GM19099 (cell line): ENCODE results near the gene PDE4C.

Experiments used
- POLR2A ChIP-seq: IDR thresholded peaks from 3 replicates; pipeline ENCODE4 v1.6.1; 2011; ENCODE audit warnings: low read depth; ENCODE audit not compliant: insufficient read length; ENCODE audit errors: extremely low read depth

PDE4C gene

DNA sequence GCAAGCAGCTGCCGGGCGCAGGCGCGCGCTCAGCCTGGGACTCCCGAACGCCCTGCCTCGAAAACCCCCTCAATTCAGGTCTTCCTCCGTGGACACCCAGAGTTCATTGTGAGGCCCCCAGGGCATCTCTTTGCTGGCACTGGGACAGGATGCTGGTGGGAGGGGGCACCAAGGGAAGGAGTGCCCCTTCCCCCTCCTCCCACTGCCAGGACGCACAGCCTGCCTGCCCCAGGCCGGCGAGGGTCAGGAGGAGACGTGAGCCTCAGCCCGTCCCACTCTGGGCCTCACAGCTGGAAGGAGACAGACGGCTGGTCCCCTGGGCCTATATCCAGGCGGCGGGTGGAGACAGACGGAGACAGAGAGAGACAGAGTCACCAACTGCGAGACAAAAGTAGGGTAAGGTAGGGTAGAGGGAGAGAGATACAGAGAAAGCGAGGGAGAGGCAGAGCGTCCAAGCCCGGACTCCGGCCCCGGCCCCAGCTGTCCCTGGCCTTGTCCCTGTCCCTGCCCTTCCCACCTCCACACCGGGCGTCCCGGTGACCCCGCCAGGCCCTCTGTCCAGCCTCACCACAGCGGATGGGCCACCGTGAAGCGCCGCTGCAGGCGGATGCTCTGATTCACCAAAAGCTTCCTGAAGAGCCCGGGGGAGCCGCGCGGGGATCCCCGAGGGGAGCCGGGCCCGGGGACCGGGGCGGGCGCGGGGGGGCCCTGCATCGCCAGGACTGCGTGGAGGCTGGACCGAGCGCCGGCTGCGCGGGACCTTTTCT is at the start of gene PDE4C:
Gene PDE4C, minus strand, starts transcription at position 737 of the 767 bp plus-strand sequence. Its CDS starts 23 bp downstream, at position 714.
- TF ChIP-seq POLR2A = no peak

DNA sequence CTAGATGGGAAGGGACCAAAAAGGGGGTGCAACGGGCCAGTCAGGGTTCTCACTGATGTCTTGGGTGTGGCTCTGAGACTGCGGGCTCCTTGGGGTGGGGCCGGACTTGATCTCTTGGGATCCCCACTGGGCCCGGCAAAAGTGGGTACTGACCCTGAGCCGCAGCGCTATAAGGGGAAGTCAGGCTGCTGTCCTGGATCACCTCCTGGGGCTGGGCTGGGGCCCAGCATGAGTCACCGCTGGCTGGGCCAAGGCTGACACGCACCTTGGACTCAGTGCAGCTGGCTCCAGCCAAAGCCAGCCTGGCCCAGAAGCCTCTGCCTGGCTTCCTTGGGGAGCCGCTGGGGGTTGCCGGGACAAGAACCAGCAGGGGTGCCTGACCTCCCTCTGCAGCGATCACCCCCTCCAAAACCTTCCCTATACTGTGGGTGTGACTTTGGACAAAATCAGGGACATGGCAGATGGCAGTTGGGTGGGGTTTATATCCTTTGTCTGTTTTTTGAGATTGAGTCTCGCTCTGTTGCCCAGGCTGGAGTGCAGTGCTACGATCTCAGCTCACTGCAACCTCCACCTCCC is 48.6 kb upstream of the PDE4C start:
- TF ChIP-seq POLR2A = no peak

DNA sequence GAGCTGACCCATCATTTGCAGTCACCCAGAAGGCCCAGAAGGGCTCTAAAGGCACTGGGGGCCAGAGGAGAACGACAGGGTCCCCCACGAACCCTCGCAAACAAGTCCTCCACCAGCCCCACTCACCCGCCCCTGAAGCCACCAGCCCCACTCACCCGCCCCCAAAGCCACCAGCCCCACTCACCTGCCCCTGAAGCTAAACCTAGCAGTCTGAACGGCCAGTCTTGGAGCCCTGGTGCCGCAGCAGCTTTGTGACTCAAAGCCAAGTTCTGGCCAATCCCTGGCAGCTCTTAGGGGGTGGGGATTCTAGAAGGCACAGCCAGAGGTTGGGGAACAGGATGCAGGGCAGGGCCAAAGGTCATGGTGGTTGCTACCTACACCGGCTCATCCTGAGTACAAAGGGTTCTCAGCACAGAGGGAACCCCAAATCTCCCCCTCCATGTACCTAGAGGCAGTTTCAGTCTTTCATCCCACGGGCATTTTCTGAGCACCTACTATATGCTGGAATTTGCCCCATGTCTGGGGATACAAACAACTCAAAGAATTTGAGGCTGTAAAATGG is 48.1 kb upstream of the PDE4C start, which contains the start of gene IQCN:
Gene IQCN, minus strand, starts transcription at position 234 of the 562 bp plus-strand sequence. CDS start 4,974 bp downstream, outside the sequence.
- no peak for TF ChIP-seq POLR2A

DNA sequence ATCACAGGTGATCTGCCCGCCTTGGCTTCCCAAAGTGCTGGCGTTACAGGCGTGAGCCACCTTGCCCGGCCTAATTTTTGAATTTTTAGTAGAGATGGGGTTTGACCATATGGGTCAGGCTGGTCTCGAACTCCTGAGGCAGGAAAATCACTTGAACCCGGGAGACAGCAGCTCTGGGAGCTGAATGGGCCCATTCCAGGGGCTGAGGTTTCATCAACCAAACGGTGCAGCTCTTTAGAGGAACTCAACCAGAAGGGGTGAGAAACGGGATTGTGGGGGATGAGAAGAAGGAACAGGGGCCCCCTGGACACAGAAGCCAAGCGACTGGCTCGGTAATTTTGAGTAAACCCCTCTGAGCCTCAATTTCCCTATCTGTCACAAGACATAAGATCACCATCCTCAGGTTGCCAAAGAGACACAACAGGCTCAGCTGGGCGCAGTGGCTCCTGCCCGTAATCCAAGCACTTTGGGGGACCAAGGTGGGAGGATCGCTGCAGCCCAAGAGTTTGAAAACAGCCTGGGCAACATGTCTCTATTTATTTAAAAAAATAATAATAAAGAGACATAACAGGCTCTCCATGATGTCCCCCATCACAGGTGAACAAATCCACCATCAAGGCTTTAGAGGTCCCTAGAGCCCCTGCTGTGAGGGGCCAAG is 47.5 kb upstream of the PDE4C start:
- TF ChIP-seq POLR2A = no peak

DNA sequence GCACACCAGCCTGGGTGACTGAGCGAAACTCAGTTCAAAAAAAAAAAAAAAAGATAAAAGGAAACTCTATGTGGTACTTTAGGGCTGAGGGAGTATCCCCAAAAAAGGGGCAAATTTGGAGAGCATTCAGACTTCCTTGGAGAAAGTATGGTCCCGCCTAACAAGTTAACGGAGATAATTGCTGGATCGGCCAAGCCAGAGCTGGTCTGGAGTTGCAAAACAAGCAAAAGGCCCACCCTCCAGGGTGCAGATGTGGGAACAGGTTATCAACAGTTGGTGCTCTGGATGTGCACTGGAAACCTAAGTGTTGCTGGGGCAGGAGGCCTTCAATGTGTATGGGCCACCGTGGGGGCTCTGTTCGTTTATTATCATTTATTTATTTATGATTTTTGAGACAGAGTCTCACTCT is 45.2 kb upstream of the PDE4C start:
- TF ChIP-seq POLR2A = no peak

DNA sequence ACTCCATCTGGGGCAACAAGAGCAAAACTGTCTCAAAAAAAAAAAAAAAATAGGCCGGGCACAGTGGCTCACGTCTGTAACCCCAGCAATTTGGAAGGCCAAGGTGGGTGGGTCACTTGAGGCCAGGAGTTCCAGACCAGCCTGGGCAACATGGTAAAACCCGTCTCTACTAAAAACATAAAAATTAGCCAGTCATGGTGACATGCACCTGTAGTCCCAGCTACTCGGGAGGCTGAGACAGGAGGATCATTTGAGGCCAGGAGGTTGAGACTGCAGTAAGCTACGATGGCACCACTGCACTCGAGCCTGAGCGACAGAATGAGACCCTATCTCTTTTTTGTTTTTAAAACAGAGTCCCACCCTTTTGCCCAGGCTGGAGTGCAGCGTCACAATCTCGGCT is 44.1 kb upstream of the PDE4C start:
- TF ChIP-seq POLR2A = no peak

DNA sequence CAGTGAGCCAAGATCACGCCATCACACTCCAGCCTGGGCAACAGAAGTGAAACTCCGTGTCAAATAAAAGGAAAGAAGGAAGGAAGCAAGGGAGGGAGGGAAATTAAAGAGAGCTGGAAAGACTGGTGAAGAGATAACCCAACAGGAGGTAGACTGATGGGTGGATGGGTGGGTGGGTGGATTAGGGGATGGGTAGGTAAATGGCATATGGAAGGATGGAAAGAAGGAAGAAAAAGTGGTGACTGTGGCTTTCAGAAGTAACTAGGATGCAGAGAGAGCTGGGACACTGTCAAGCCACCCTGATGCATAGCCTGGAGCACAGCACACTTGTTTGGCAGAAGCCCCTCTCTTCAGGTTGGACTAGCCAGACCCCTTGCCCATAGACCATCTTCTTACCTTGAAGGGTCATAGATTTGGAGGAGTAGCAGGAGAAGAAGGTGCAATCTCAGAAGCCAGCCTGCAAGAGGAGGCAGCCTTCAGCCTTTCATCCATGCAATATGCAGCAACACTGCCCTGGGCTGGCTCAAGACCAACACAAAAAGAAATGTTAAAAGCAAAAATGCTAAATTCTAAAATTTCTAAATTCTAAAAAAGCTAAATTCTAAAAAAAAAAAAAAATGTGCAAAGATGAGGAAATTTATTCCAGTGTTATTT is 43.0 kb upstream of the PDE4C start:
- TF ChIP-seq POLR2A = no peak

DNA sequence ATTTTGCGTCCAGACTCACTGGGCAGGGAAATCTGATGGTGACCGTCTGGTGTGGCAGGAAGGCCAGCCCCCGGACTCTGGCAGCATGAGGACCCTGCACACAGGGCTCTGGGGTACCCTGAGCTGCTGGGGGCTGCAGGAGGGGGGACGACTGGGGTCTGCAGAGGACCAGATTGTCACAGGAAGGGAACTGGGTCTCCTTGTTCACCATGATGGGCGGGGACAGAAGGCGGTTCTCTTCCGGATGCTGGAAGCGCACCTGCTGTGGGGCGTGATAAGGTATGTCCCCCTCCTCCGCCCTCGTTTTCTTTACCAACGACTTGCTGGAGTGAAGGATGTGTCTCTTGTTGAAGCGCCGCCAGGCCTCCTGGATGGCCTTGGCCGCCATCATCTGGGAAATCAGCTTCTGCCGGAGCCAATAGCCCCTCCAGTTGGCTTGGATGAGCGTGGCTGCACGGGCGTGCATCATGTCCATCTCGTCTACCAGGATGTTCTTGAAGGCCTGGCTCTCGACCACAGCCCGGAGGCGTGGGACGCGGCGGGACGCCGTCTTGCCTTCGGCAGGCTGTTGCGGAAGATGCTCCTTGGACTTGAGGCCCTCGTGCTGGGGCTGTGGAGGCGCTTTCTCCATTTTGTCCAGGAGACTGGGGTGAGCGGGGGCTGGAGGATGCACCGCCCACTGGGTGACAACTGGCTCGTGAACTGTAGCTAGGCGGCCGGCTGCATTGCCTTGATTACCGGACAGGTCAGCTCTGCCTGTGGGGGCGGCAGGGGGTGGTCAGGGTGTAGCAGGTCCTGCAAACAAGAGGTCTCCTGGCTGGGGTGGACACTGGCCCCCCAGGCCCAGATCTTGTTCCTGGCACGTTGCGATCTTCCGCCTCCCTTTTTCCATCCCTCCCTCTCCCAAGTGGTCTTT is 40.8 kb upstream of the PDE4C start:
- no peak for TF ChIP-seq POLR2A

DNA sequence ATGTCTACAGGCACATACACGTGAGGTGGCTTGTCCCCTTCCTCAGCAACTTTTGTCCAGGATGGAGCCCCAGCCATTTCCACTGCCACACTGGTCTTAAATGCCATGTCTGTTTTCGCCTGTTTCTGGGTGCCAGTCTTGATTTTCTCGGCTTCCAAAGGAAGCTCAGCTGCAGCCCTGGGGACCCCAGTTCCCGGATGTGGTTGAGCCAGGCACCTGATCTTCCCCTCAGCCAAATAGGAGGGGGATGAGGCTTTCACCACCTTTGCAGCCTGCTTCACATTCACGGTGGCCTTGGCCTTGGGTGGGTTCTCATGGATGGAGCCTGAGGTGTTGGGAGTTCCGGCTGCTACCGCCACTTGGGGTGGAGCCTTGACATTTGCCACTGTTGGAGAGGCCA is 39.3 kb upstream of the PDE4C start:
- TF ChIP-seq POLR2A = no peak

DNA sequence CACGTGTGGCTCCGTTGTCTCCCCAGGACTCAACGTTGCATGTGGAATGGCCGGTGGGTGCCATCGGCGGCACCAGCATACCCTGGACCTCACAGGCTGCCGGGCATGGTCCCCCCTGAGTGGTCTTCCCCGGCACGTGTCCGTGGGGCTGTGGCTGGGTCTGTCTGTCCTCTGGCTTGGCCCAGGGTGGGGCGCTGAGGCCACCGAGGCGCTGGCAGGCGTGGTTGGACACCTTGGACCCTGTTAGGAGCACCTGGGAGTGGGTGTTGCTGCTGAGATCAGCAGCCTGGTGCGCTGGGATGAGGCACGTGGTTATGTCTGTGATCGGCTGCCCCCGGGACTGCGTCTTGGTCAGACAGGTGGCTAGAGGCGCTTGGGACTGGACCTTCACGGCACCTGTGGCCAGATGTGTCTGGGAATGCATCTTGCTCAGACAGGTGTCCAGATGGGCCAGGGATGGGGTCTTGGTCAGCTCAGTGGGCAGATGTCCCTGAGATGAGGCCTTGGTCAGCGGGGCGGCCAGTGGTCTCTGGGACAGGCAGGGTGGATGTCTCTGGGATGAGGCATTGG is 38.8 kb upstream of the PDE4C start:
- no peak for TF ChIP-seq POLR2A

DNA sequence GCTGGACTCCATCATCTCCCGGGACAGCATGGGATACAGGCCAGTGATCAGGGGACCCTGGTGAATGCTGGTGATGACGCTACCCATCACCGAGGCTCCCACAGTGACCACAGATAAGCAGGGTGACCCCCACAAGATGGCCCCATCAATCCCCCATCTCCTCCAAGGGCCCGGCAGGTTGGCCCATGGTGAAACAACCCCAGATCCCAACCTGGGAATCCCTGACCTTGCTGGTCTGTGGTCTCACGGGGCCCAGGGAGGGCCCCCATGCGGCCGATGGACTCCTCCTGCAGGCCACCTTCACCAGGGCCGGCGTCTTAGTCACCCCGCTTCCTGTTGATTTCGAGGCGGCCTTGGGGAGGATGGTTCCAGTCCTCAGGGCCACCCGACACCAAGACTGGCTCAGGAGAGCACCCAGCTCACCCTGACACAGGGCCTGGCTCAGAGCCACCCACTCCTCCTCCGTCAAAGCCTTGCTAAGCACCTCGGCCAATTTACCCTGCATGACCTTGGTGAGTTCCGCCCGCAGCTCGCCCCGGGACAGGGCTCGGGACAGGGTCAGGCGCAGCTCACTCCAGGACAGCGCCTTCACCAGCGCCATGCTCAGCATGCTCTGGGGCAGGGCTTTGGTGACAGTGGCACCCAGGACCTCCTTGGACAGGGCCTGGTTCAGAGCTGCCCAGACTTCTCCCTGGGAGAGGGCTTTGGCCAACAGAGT is 38.1 kb upstream of the PDE4C start:
- no peak for TF ChIP-seq POLR2A

DNA sequence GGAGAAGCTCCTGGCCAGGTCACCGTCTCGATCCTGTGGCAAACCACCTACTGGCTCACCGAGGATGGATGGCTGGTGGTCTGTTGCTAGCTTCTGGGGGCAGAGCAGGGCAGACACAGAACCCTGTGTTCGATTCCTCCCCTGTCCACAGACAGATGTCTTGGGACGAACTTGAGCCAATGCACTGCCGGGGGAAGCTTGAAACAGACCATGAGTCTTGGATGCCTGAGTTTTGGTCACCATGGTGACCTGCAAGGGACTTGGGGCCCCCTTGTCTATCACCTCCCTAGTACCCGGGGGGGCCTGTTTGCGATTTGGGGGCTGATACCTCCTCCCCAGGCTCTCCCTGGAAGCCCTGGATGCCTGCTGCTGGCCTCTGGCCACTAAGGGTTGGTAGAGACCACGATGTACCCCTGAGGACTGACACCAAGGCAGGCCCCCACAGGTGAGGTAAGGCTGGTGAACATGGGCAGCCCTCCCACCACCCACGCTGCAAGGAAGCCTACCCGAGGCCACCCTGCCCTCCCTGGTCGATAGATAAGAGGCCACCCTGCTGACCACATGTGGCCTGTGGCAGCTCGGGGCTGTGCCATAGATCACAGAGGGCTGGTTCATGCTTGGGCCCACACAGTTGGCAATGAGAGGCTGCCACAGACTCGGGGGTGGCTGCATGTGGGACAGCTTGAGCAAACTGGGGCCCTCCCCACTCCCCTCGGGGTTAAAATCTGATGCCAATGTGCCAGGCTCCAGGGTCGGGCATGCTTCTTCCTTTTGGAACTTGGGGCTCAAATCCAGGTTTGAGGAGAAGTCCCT is 37.3 kb upstream of the PDE4C start:
- TF ChIP-seq POLR2A = no peak
